GM19023 (cell line): Measurements from ENCODE around the gene NCS1.
A peak's percentile ranks its signal among the peaks of the same experiment; 100 is the strongest.

Source experiments
- ATAC-seq: cut with Tn5 transposase; IDR thresholded peaks from one replicate; pipeline ENCODE4 v1.9.1; 2021; ENCODE audit warnings: mild to moderate bottlenecking, moderate library complexity; ENCODE audit not compliant: unreplicated experiment

Gene NCS1

DNA sequence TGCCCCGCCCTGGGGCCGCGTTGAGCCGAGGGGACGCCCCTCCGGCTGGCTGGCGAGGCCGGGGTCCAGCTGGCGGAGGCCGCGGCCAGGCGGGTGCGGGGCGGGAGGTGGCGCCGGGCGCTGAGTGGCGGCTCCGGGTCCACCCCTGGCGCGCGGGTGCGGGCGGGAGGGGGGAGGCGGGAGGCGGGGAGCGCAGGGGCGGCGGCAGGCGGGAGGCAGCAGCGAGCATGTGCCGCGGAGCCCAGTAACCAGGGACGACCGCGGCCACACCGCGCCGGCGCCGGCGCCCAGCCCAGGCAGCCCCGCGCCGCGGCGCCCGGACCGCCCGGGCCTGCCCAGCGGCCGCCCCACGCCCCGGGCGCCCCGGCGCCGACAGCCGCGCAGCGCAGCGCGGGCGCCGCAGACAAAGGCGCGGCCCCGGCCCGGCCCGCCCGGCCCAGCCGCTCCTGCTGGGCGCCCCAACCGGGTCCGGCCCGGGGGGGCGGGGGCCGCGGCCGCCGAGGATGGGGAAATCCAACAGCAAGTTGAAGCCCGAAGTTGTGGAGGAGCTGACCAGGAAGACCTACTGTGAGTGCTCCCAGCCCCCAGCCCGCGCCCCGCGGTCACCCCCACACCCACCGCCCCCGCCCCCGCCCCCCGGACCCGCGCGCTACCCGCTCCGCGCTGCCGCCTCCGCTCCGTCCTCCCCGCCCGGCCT lies at the start of gene NCS1:
TSS of gene NCS1 (plus strand) at position 244 of the 697 bp plus-strand sequence. CDS start at position 504, 260 bp downstream.
- no peak for ATAC-seq

DNA sequence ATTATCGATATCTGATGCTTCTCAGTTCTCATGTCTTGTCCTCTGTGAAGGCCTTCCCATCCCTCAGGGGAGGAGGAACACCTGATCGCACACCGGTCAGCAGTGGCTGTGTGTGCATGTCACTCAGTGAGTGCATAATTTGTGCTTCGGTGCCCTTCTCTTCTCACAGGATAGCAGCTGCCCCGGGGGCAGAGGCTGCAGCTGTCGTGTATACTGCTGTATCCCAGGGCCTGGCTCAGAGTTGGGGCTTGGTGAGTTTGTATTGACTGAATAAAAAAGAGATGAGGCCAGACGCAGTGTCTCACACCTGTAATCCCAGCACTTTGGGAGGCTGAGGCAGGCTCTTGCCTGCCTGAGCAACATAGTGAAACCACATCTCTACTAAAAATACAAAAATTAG lies 49.7 kb upstream of the NCS1 start:
- ATAC-seq, result no peak

DNA sequence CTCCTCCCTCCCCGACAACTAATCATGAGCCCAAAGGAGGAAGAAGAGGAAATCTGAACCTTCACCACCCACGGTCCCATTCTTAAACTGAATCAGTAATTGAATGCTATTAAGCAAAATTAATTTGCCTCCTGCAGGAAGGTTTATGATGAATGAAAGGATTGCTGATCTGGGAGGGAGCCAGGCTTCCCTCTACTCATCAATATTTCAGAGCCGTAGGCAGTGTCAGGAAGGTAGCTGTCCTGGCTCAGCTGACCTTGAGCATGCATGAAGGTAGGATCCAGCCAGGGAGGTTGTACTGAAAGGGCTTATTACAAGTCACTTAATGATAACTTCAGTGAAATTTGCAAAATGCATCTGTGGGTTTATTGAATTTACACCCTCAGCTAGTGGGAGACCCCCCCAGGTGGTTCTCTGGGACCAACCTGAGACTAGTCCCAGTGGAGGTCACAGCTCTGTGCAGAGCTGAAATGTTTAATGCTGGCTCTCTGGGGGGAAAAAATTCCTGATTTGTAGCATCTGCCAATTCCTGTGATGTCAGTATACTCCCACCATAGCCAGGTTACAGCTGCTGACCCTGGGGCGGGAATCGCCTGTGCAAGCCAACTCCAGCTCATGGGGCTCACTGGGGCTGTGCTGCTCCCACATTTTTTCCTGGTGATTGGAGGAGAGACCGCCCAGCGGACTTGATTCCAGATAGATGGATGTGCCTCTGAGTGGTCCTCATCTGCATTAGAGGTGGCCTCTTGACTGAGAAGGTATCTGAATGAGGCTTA lies 47.9 kb upstream of the NCS1 start:
- no peak for ATAC-seq

DNA sequence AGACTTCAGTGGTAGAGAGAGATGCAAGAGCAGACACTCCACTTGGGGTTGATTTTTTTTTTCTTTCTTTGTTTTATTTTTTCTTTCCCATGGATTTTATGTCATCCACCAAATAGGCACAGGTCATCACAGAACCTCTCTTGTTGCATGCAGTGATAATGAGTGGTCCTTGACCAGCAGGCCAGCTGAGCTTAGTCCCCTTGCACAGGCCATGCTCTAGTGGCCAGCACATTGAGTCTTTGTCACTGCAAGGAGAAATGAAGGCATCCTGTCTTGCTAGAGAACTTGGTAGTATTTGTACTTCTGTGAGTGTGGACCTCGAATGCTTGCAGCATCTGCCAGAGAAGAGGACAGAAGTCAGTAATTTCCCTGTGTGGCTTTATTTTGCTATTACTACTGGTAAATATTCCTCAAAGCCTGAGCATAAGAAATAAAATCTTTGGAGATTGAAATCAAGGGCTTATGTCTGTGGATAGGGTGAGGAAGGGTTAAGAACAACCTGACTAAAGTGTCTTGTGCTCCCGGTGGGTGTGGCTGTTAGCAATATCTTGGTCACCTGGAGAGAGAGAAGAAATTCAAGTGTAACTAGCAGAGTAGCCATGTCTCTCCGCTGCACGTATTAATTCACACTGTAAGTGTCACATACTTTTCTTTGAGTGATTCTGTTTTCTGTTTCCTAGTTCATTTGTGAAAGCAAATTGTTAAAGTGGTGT lies 45.3 kb upstream of the NCS1 start:
- no peak for ATAC-seq

DNA sequence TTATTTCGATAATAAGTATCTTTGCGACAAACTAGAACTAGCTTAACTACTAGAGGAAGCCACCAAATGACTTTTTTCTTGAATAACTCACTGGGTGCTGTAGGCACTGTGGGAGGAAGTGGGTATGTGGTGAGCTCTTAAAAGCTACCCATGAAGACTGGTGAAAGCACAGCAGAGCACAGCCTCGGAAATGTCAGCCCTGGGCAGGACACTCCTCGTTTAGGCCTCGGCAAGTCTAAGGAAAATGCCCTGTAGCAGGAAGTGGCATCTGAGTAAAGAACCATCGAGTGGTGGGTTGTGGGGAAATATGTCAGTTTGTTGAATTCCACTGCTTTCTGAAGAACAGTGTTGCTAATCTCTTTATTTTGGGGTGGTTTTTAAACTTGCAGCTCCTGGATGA lies 44.0 kb upstream of the NCS1 start:
- peak; percentile 28 for ATAC-seq

DNA sequence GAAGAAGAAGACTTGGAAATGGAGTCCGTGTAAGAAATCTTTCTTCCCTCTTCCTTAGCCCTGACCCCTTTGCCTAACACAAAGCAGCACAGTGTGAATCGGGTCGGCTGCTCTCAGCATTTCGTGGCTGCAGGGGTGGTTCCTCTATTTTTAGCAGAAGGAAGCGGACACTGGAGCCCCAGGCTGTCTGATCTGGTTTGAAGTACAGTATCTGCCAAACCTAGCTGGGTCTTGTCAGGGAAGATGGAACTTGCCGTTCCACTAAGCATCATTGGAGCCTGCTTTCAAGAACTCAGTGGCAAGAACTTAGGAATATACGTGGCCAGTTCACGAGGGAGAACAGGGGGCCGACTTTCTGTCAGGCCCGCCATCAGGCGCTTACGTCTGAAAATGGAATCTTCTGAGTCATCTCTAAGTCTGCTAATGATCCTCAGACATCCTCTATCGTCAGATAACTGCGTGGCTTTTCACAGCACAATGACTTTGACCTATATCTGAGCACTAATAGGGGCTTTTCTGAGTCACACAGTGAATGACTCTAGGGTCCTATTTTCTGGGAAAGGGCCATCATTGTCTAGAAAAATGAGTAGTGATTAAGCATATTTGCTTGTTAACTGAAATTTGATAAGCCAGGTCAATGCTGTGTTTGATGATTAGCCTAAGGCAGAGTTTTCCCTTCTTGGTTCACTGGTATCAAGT lies 43.3 kb upstream of the NCS1 start:
- ATAC-seq, result peak; percentile 67

DNA sequence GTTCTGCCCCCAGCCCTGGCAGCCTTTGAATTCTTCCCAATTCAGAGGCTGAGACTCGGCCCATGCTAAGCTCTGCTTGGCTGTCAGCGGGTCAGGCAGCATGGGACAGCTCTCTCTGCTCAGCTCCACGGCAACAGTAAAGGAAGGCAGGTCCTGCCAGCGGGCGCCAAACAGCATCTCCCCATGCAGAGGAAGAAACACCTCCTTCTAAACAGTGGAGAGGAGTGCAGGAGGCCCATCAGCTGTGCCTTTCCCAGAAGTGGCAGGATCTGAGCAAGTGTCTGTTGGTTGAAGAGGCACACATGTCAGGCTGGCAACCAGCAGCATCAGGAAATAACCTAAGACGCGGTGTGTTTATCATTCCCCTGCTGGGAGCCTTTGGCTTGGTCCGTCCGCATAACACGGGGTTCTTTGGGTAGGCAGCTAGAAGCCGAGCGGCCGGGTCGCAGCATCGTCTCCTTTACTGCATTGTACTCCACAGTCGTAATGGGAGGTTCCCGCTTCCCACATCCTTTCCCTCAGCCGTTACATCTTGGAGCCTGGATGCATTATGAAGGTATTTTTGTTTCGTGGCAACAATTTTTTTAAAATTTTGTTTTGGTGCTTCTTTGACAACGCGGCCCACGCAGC lies 42.7 kb upstream of the NCS1 start:
- no peak for ATAC-seq

DNA sequence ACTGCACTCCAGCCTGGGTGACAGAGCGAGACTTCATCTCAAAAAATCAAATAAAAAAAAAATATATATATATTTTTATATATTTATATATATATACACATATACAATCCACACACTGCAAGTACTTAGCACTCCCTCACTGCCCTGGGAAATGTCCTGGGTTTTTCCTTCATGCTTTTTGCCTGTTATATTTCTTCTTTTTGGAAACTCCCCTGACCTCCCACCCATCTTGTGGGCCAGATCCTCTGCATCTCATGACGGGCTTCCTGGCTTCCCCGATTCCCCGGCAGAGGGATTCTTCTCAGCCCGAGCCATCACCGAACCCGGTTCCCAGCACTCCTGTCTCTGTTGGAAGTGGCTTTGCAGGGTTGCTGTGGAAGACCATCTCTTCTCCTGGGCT lies 39.5 kb upstream of the NCS1 start:
- no peak for ATAC-seq

DNA sequence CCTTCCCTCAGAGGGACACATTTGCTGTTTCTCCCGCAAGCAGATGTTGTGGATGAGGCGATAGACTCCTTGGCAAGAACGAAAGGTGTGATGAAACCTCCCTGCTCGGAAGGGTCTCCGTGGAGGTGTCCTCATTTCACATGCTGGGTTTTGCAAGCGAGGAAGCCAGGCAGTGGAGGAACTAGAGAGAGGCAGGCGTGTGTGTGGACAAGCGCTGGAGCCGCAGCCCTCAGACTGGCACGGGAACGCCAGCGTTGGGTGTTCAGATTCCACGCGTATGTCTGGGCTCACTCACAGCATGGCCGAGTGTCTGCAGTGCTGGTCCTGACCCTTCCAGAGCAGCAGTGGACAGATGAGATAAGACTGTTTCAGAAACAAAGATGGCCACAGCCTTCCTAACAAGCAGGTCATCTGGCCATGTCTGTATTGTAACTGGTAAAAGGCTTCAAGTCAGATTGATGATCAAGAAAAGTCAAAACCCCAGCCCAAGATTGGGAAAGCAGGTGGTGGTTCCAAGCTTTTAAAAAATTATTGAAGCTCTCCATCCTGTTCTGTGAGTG lies 35.0 kb upstream of the NCS1 start:
- no peak for ATAC-seq

DNA sequence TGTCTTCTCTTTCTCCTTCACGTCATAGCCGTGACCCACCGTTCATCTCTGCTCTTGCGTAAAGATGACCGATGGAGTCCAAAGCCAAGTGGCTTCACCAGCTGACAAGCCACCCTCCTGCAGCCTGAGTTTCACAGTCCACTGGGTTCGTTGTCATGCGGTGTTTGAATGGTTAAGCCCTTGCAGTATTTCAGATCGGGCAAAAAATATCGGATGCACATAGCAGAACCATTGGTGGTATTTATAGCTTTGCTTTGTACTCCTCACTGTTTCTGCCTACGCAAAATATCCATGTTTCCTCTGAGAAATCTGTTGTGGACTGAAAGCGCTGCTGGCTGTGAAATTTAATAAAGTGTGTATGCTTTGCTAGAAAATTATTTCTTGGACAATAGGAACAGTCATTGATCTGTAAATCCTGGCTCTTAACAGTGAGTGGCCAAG lies 34.5 kb upstream of the NCS1 start:
- ATAC-seq, result no peak

DNA sequence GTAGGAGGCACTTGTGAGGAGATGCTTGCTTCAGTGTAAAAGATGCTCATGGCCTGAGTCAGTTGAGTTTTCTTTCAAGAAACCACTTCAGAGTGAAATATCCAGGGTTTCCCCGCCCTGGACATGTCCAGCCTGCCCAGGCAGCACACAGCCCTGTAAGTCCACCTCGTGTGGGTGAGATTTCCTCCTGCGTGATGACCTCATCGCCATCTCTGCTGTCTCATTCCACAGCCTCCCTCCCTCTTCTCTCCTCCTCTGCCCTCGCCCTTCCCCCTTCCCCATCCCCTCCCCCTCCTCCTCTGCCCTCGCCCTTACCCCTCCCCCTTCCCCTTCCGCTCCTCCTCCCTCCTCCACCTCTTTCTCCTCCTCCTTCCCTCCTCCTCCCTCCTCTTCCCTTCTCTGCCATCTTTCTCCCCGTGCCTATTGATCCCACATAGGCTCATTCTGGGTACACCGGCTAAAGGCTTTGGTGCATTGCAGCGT lies 34.0 kb upstream of the NCS1 start:
- ATAC-seq, result no peak

DNA sequence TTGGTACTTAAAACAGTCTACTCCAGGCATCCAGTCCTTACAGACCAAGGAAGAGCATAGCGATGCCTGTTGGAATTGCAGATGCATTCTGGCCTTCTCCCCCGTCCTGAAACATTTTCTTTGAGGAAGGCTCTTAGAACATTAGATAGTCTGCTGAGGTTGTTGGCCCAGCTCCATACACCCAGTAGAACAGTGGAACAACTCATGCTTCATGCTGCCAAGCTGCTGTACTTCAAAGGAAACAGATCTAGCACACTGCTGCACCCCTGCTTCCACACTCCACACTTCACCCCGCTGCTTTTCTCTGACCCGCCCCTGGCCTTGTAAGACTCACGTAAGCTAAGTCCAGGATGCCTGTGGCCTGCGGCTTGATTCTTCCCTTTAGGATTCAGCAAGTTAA lies 33.4 kb upstream of the NCS1 start:
- ATAC-seq, result no peak

DNA sequence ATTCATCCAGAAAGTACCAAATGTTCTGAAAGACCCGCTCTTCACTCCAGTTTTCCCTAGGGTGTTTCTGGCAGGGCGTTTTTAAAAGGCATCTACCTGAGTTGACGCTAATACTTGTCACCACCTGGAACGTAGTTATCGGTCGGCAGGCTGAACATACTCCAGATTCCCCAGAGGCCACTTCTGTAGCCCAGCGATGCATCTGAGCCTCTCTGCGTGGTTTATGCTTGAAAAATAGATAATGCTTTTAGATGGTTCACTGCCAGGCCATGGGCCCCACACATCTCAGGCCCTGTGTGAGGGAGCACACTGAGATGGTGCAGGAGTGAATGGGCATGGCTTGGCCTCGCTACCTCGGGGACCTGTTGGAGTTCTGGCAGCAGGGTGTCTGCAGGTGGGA lies 33.0 kb upstream of the NCS1 start:
- ATAC-seq, result no peak

DNA sequence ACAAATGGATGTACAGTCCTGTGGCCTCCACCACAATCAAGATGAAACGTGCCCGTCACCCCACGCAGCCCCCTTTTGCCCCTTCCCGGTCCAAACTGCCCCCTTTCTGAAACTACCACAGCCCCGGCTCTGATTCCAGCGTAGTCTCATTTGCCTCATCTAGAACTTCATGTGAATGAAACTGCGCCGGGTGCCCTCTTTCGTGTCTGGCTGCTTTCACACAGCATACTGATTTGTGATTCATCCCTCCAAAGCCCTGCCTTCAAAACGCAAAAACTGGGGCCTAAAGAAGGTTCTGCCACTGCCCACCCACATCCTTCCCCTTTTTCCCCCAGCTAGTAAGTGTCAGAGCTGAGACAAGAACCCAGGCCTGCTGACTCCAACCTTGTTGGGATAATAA lies 31.5 kb upstream of the NCS1 start:
- no peak for ATAC-seq

DNA sequence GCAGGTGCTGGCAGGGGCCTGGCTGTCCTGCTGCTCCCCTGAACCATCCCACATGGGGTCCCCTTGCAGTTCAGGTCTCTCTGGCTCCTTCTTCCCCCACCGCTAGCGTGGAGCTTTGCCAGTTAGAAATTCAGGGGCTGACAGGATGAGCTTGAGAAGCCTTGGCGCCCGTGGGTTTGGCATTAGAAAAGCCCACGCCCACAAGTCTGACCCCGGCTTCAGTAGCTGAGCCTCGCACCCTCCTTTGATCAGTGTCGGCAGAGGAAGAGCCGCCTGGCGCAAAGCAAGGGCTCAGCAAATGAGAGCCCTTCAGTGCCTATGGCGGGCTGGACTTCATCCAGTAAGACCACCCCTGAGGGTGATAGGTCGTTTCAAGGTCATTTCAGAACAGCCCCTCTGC lies 30.1 kb upstream of the NCS1 start:
- ATAC-seq, result no peak

DNA sequence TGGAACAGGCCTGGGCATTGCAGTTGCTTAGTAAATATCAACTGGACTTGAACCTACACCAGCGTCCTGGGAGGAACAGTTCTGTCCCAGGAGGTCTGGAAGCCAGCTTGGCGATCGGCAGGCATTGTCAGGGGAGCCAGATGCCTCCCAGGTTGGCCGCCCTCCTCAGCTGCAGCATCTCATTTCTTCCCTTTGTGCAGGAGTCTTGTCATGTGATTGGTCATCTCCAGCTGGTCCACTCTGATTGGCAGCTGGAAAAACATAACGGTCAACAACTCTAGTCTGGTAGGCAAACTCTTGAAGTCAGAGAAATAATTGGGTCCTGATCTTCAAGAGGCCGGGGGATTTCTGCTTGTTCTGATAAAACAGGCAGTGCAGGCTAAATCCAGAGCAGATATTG lies 29.6 kb upstream of the NCS1 start:
- no peak for ATAC-seq

DNA sequence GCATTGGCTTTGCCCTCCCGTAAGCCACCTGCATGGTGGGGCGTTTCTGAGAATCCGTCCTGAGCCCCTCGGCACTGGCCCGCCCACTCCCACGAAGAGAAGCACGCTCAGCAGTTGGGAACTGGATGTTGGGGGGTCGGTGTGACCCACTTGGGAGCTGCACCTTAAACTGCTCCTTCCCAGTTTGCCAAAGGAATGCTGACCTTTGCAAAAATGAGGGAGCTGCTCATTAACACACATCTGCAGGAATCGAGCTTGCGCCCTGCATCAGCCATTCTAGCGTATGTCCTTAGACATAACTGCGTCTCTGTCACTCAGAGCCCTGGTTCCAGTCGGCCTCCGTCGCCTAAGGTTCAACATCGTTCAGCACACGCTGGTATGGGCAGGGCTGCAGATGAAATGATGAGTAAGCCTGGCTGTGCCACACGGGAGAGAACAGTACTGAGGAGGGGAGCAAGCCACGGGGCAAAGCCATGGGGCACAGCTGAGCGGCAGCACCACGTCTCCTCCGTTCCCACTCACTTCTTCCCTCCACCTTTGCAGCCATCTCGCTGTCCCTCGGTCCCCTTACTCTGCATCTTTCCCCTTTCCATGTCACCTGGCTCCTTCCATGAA lies 28.8 kb upstream of the NCS1 start:
- no peak for ATAC-seq

DNA sequence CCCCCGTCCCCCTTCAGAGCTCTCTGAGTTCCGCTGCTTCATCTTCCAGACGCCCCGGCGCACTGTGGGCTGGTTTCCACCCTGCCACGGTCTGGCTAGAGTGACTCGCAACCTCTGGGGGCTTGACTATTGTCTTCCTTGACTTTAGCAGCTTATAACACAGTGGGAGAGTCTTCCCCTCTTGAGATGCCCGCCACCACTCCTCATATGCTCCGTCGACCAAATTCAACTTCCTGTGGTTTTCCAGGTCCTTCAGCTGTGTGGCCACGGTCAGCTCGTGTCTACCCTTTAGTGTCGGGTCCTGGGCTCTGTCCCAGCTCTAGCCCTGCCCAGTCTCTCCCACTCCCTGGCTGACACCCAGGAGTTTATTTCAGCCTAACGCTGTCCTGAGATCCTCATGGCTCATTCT lies 28.2 kb upstream of the NCS1 start:
- ATAC-seq, result no peak

DNA sequence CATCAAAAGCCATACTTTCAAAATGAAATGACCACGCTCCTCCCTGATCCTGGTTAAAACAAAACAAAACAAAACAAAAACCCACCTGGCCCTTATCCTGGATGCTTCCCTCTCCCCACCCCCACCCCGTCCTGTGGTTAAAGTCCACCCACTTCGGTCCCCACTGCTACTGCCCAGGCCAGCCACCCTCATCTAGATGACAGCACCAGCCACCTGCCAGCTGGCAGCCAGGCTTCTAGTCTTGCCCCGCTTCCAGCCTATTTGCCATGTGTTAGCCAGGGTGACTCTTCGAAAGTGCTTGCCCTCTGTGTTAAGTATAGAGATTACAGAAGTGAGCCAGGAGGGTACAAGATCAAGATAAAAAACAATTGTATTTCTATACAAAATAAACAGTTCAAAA lies 27.5 kb upstream of the NCS1 start:
- ATAC-seq, result no peak

DNA sequence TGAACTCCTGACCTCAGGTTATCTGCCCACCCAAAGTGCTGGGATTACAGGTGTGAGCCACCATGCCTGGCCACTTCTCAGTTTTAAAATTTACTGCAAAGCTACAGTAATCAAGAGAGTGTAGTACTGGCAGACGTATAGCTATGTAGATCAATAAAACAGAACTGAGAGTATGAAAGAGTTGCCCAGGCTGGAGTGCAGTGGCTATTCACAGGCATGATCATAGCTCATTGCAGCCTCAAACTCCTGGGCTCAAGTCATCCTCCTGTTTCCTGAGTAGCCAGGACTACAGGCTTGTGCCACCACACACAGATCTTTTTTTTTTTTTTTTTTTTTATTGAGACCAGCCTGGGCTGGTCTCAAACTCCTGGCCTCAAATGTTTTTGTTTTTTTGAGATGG lies 26.5 kb upstream of the NCS1 start:
- no peak for ATAC-seq
